H1 (cell line): Measurements from ENCODE around the gene SNTG2. TPM values are rescaled to one million over a fixed set of nuclear protein-coding genes. Genes with fewer than 3 reads are reported as not detected.

ENCODE experiments used
- CTCF ChIA-PET: fragments of 300-600 bp; sonication (Branson Sonifier 250); formaldehyde crosslinking; loops from one replicate; lab custom pipeline; 2021; ENCODE audit not compliant: partially characterized antibody; lab: Charles Lee
- POLR2A ChIA-PET: fragments of 300-600 bp; sonication (Branson Sonifier 250); formaldehyde crosslinking; loops from one replicate; lab custom pipeline; 2021; ENCODE audit warnings: inconsistent platforms; ENCODE audit not compliant: partially characterized antibody; lab: Charles Lee
- DNase-seq, 2 experiments: peaks; one replicate each; pipeline versions ENCODE4 v3.0.0 to v3.0.0-alpha.2; 2010 to 2022; ENCODE audit warnings: low spot score in 2 of 2, low read depth in 1 of 2, mixed read lengths in 1 of 2
- FAIRE-seq: peaks from 2 replicates; lab custom pipeline; 2011; peaks lifted over from hg19 to GRCh38; lab: Jason Lieb, UNC
- H2AFZ ChIP-seq: 2 replicates; pipeline ENCODE4 v1.8.1; 2012; ENCODE audit warnings: low read length, inconsistent platforms
- H2AK5ac ChIP-seq: 2 replicates; pipeline ENCODE4 v1.6.1; 2013; ENCODE audit warnings: low read depth, low read length
- H2BK120ac ChIP-seq: replicated peaks from 2 replicates; pipeline ENCODE3; 2013; ENCODE audit warnings: low read depth, low read length, inconsistent platforms
- H2BK12ac ChIP-seq: 2 replicates; pipeline ENCODE4 v1.6.1; 2013; ENCODE audit warnings: low read depth, low read length
- H2BK15ac ChIP-seq: 2 replicates; pipeline ENCODE4 v1.6.1; 2013; ENCODE audit warnings: low read length
- H2BK20ac ChIP-seq: 2 replicates; pipeline ENCODE4 v1.6.1; 2013; ENCODE audit warnings: low read length
- H2BK5ac ChIP-seq: 2 replicates; pipeline ENCODE4 v1.6.1; 2013; ENCODE audit warnings: low read depth, low read length
- H3K14ac ChIP-seq: 2 replicates; pipeline ENCODE4 v1.6.1; 2013; ENCODE audit warnings: inconsistent platforms; ENCODE audit not compliant: insufficient read length
- H3K18ac ChIP-seq: 2 replicates; pipeline ENCODE4 v1.6.1; 2013; ENCODE audit warnings: low read length; ENCODE audit errors: extremely low read depth
- H3K23ac ChIP-seq: 2 replicates; pipeline ENCODE4 v1.6.1; 2013; ENCODE audit warnings: inconsistent platforms; ENCODE audit not compliant: insufficient read length
- H3K23me2 ChIP-seq: 2 replicates; pipeline ENCODE4 v1.6.1; 2013; ENCODE audit warnings: low read depth, low read length
- H3K27ac ChIP-seq: 2 replicates; pipeline ENCODE4 v1.6.1; 2011; ENCODE audit warnings: low read depth, low read length, inconsistent platforms
- H3K27me3 ChIP-seq, 4 experiments: replicated peaks in 1 of 4; 1 replicate in 1 of 4; 2 replicates in 3 of 4; pipeline versions ENCODE4 v1.6.1 to v1.8.1; 2011 to 2013; ENCODE audit warnings: low read length in 3 of 4, mild to moderate bottlenecking in 3 of 4, inconsistent platforms in 2 of 4, mixed read lengths in 2 of 4, moderate library complexity in 1 of 4; ENCODE audit not compliant: control insufficient read depth in 3 of 4, insufficient read depth in 3 of 4; ENCODE audit errors: extremely low read depth in 1 of 4
- H3K36me3 ChIP-seq, 4 experiments: 2 replicates each; pipeline versions ENCODE4 v1.6.1 to v1.8.1; 2011 to 2013; ENCODE audit warnings: mild to moderate bottlenecking in 4 of 4, low read length in 3 of 4, moderate library complexity in 2 of 4, control low read depth in 1 of 4, inconsistent platforms in 1 of 4; ENCODE audit not compliant: insufficient read depth in 4 of 4, control insufficient read depth in 2 of 4
- H3K4ac ChIP-seq: replicated peaks from 2 replicates; pipeline ENCODE3; 2013; ENCODE audit warnings: low read length, low read depth, mixed read lengths, inconsistent platforms; ENCODE audit not compliant: insufficient read length
- H3K4me1 ChIP-seq, 4 experiments: replicated peaks in 1 of 4; 1 replicate in 1 of 4; 2 replicates in 3 of 4; pipeline versions ENCODE4 v1.6.1 to v1.8.1; 2011 to 2013; ENCODE audit warnings: low read length in 3 of 4, inconsistent platforms in 2 of 4, mixed read lengths in 1 of 4; ENCODE audit not compliant: insufficient read depth in 4 of 4, control insufficient read depth in 3 of 4
- H3K4me2 ChIP-seq, 2 experiments: 2 replicates each; pipeline versions ENCODE4 v1.6.1 to v1.8.1; 2011 to 2013; ENCODE audit warnings: low read depth in 2 of 2, low read length in 2 of 2, control low read depth in 1 of 2, inconsistent platforms in 1 of 2, mild to moderate bottlenecking in 1 of 2; ENCODE audit not compliant: insufficient read depth in 1 of 2
- H3K4me3 ChIP-seq, 4 experiments: fragments of 200-600, 300-600 bp in 1 of 4; sonication (generic), shearing (Covaris generic), sonication (Bioruptor Twin) in 1 of 4; 2 replicates each; pipeline versions ENCODE4 v1.5.1 to v1.8.1; 2011 to 2016; ENCODE audit warnings: low read length in 4 of 4, low read depth in 3 of 4, control low read depth in 2 of 4, inconsistent platforms in 2 of 4, mild to moderate bottlenecking in 2 of 4, mixed read lengths in 1 of 4, moderate library complexity in 1 of 4; ENCODE audit not compliant: insufficient read depth in 2 of 4; ENCODE audit errors: extremely low read depth in 1 of 4
- H3K56ac ChIP-seq: replicated peaks from 2 replicates; pipeline ENCODE3; 2013; ENCODE audit warnings: low read depth, mild to moderate bottlenecking, mixed read lengths, low read length, inconsistent platforms; ENCODE audit not compliant: insufficient read length
- H3K79me1 ChIP-seq: 2 replicates; pipeline ENCODE4 v1.6.1; 2013; ENCODE audit warnings: low read depth, low read length, control low read depth
- H3K79me2 ChIP-seq, 2 experiments: 2 replicates each; pipeline versions ENCODE4 v1.6.1 to v1.8.1; 2012 to 2013; ENCODE audit warnings: low read length in 2 of 2, mild to moderate bottlenecking in 2 of 2, inconsistent platforms in 1 of 2; ENCODE audit not compliant: insufficient read depth in 2 of 2, control insufficient read depth in 1 of 2
- H3K9ac ChIP-seq, 4 experiments: replicated peaks in 1 of 4; 1 replicate in 1 of 4; 2 replicates in 3 of 4; pipeline versions ENCODE4 v1.6.1 to v1.8.1; 2011 to 2013; ENCODE audit warnings: low read depth in 3 of 4, low read length in 3 of 4, control low read depth in 2 of 4, mild to moderate bottlenecking in 2 of 4, moderate library complexity in 2 of 4, inconsistent platforms in 1 of 4; ENCODE audit errors: extremely low read depth in 1 of 4
- H3K9me3 ChIP-seq, 2 experiments: 2 replicates each; pipeline versions ENCODE4 v1.6.1 to v1.8.1; 2012 to 2013; ENCODE audit warnings: mild to moderate bottlenecking in 2 of 2, moderate library complexity in 2 of 2, control low read depth in 1 of 2, inconsistent platforms in 1 of 2, low read depth in 1 of 2, low read length in 1 of 2, mixed read lengths in 1 of 2; ENCODE audit not compliant: insufficient read depth in 2 of 2
- H4K20me1 ChIP-seq, 2 experiments: replicated peaks in 1 of 2; 2 replicates each; pipeline versions ENCODE3 to v1.8.1; 2011 to 2013; ENCODE audit warnings: inconsistent platforms in 2 of 2, low read length in 2 of 2, mild to moderate bottlenecking in 1 of 2; ENCODE audit not compliant: insufficient read depth in 2 of 2, control insufficient read depth in 1 of 2
- H4K5ac ChIP-seq: 2 replicates; pipeline ENCODE4 v1.6.1; 2013; ENCODE audit warnings: low read length, low read depth, mixed read lengths, inconsistent platforms; ENCODE audit not compliant: insufficient read length
- H4K8ac ChIP-seq: 2 replicates; pipeline ENCODE4 v1.8.0; 2013; ENCODE audit warnings: mild to moderate bottlenecking, moderate library complexity, low read length, inconsistent platforms; ENCODE audit not compliant: insufficient read depth; ENCODE audit errors: extremely low read depth
- H4K91ac ChIP-seq: replicated peaks from 2 replicates; pipeline ENCODE3; 2013; ENCODE audit warnings: low read length, mixed read lengths, inconsistent platforms; ENCODE audit not compliant: insufficient read length
- CEBPB ChIP-seq: IDR thresholded peaks from 2 replicates; pipeline ENCODE4 v1.6.1; 2012; ENCODE audit warnings: low read depth, low read length
- JUND ChIP-seq: IDR thresholded peaks from 2 replicates; pipeline ENCODE4 v1.6.1; 2011; ENCODE audit warnings: mild to moderate bottlenecking, improper control_type of control experiment, low read length
- POLR2A ChIP-seq, 2 experiments: IDR thresholded peaks; 1 replicate in 1 of 2; 2 replicates in 1 of 2; pipeline ENCODE4 v1.6.1; 2011; ENCODE audit warnings: low read depth in 2 of 2, low read length in 2 of 2, mild to moderate bottlenecking in 2 of 2; ENCODE audit errors: control extremely low read depth in 1 of 2
- WGBS, 2 experiments: shearing (Covaris generic) in 1 of 2; methylation state at CpG; one replicate each; pipeline versions ENCODE4 v1.1.6 to v1.1.7; 2013 to 2015; ENCODE audit warnings: low lambda C conversion rate in 2 of 2, mixed read lengths in 2 of 2, inconsistent platforms in 1 of 2, low coverage in 1 of 2, missing lambda C conversion rate in 1 of 2; ENCODE audit not compliant: insufficient replicate concordance in 2 of 2, insufficient coverage in 1 of 2, insufficient read length in 1 of 2; ENCODE audit errors: extremely low coverage in 1 of 2, missing lambda C conversion rate in 1 of 2; 5-methylcytosine and 5-hydroxymethylcytosine counted together
- polyA plus RNA-seq, 7 experiments: library from polyadenylated mRNA; depleted of rRNA in 3 of 7; stranded (reverse) in 5 of 7; unstranded in 2 of 7; fragments of >200 nt in 5 of 7; fragments of 200-250 nt in 2 of 7; gene quantifications; 1 replicate in 5 of 7; 2 replicates in 1 of 7; 4 replicates in 1 of 7; pipeline versions ENCODE4 v1.2.1 to v1.2.3, GENCODE V29; 2011 to 2013; ENCODE audit warnings: missing spikeins in 2 of 7, mixed read lengths in 2 of 7
- total RNA-seq: library from RNA; stranded (reverse); fragmentation: NEBNext Ultra II Directional; extraction: Animal tissue kit (Norgen Biotek cat#: 25700); gene quantifications from 2 replicates; pipeline ENCODE4 v1.2.1, GENCODE V29; 2021

Gene SNTG2
- total and polyA plus RNA-seq, 2 of the 8 experiments (the other 6 are each of a cell fraction or from before 2014, with no cell fraction given): 6.6 to 18.1 TPM

DNA sequence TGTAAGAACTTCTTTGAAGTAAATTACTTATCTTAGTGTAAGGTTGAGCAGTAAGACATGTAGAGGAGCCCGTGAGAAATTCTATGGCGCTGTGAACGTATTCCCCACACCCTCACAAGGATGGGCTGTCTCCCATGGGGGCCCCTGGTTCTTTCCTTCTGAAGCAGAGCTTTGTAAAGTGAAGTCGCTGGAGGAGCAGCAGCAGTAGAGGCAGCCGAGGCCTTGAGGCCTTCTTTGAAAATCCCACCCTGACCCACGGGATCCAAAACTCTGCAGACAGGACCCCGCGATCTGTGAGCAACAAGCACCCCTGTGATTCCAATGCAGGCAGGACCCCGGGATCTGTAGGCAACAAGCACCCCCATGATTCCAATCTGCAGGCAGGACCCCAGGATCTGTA lies 23.8 kb upstream of the SNTG2 start:
- H2BK15ac ChIP-seq: no peak overlapping the region
- H3K9ac ChIP-seq: no peak overlapping the region
- H2BK12ac ChIP-seq: no peak overlapping the region
- H2AK5ac ChIP-seq: no peak overlapping the region
- ChIA-PET POLR2A (no interaction called here), CTCF (interaction anchor here (0.7 to 1.0 kb wide), 2 partner anchors 34 to 57 kb away, joined by 3 to 4 read pairs; no protein-coding TSS in a partner anchor)
- no peak overlapping the region for H2BK5ac ChIP-seq
- no peaks in the 10 kb centered on the region for H3K79me1 ChIP-seq
- H3K4me1 ChIP-seq: peaks cover 7 to 20% (median 19%) of the 10 kb centered on the region in 4 experiments; a peak in 6 of 7 replicates
- H3K79me2 ChIP-seq: no peaks in the 10 kb centered on the region
- H2BK20ac ChIP-seq: no peak overlapping the region
- no peak overlapping the region for H3K4me2 ChIP-seq
- no peak overlapping the region for H3K14ac ChIP-seq
- H4K5ac ChIP-seq: no peak overlapping the region
- H3K56ac ChIP-seq: no peak overlapping the region
- no peak overlapping the region; the same call in none of the 2 replicates for H3K18ac ChIP-seq
- no peaks in the 10 kb centered on the region for H3K23me2 ChIP-seq
- peaks cover 0 to 6% (median 1%) of the 10 kb centered on the region in 4 experiments; a peak in 3 of 7 replicates for H3K27me3 ChIP-seq
- H4K20me1 ChIP-seq: no peaks in the 10 kb centered on the region
- no peak overlapping the region for H4K91ac ChIP-seq
- WGBS, 2 experiments: 67% methylated on average over 9 of the region's 9 CpGs; no CpG with 5 or more reads in 1 of the 2 experiments
- H3K36me3 ChIP-seq: no peaks in the 10 kb centered on the region
- no peak overlapping the region for H2AFZ ChIP-seq
- no peak for DNase-seq
- H3K9me3 ChIP-seq: peaks cover 10 to 11% of the 10 kb centered on the region in 2 experiments; a peak in 2 of 4 replicates
- H3K4me3 ChIP-seq: no peak overlapping the region
- no peak overlapping the region for H3K23ac ChIP-seq
- H3K4ac ChIP-seq: no peak overlapping the region
- H2BK120ac ChIP-seq: no peak overlapping the region
- FAIRE-seq: no peak
- H3K27ac ChIP-seq: no peak overlapping the region
- H4K8ac ChIP-seq: no peak overlapping the region
- TF ChIP-seq JUND (no peak), CEBPB (no peak), POLR2A (IDR thresholded peaks at IDR 0.05; ENCODE audit: control extremely low read depth in 1 of 2, low read depth in 2 of 2, low read length in 2 of 2) (no peak)
